K562 (cell line): Measurements from ENCODE around the gene DUSP10. TPM values are rescaled to one million over a fixed set of nuclear protein-coding genes. Genes with fewer than 3 reads are reported as not detected.

Experiments used
- ATAC-seq: fragments of 200-7000 bp; cut with Tn5 transposase; 3 replicates; pipeline ENCODE4 v1.9.1; 2020; ENCODE audit warnings: moderate library complexity
- BruUV-seq: library from RNA; stranded (reverse); fragments of 400-500 nt; replicated peaks from 2 replicates; lab custom pipeline; 2021; lab: Mats Ljungman, UMichigan
- CTCF ChIA-PET: fragments of 300-600 bp; formaldehyde crosslinking; extraction: SDS; loops from one replicate; lab custom pipeline; 2021; ENCODE audit warnings: low intra/inter-chr PET ratio; lab: Yijun Ruan, JAX
- POLR2A ChIA-PET: fragments of 300-600, 350-650 bp; sonication (Branson Sonifier 250); formaldehyde crosslinking; extraction: SDS; loops from one replicate; lab custom pipeline; 2021; ENCODE audit warnings: antibody characterized with exemption, inconsistent platforms; lab: Yijun Ruan, JAX
- DNase-seq, 4 experiments: peaks; one replicate each; pipeline versions ENCODE4 v3.0.0 to v3.0.0-alpha.2; 2011 to 2018; ENCODE audit warnings: low spot score in 3 of 4, mixed read lengths in 3 of 4; ENCODE audit errors: extremely low read depth in 1 of 4
- FAIRE-seq: peaks from 2 replicates; lab custom pipeline; 2011; peaks lifted over from hg19 to GRCh38; lab: Jason Lieb, UNC
- H2AFZ ChIP-seq: 2 replicates; pipeline ENCODE4 v1.6.0; 2011; ENCODE audit warnings: low read depth, low read length, control low read depth, inconsistent platforms
- H3K27ac ChIP-seq: fragments of 200-600 bp; 3 replicates; pipeline ENCODE4 v1.8.0; 2011; ENCODE audit warnings: low read depth, mild to moderate bottlenecking, control low read depth, inconsistent platforms, low read length, moderate library complexity, mixed read lengths; ENCODE audit errors: extremely low read depth
- H3K27me3 ChIP-seq, 2 experiments: fragments of 300-600 bp in 1 of 2; 2 replicates in 1 of 2; 3 replicates in 1 of 2; pipeline versions ENCODE4 v1.6.0 to v1.8.0; 2011; ENCODE audit warnings: inconsistent platforms in 2 of 2, low read length in 2 of 2, mild to moderate bottlenecking in 1 of 2, mixed read lengths in 1 of 2, moderate library complexity in 1 of 2; ENCODE audit not compliant: control insufficient read depth in 2 of 2, insufficient read depth in 2 of 2
- H3K36me3 ChIP-seq: fragments of 300-600 bp; 3 replicates; pipeline ENCODE4 v1.8.0; 2011; ENCODE audit warnings: mild to moderate bottlenecking, low read length, inconsistent platforms; ENCODE audit not compliant: control insufficient read depth, insufficient read depth
- H3K4me1 ChIP-seq, 2 experiments: fragments of 200-600 bp in 1 of 2; replicated peaks in 1 of 2; 2 replicates in 1 of 2; 3 replicates in 1 of 2; pipeline versions ENCODE4 v1.5.1 to v1.8.0; 2011; ENCODE audit warnings: inconsistent platforms in 2 of 2, low read length in 2 of 2, mild to moderate bottlenecking in 1 of 2, mixed read lengths in 1 of 2, moderate library complexity in 1 of 2; ENCODE audit not compliant: control insufficient read depth in 2 of 2, insufficient read depth in 2 of 2
- H3K4me2 ChIP-seq: 2 replicates; pipeline ENCODE4 v1.6.1; 2011; ENCODE audit warnings: low read length, control low read depth, inconsistent platforms, mixed read lengths; ENCODE audit not compliant: insufficient read depth
- H3K4me3 ChIP-seq: fragments of 200-600 bp; sonication (generic), shearing (Covaris generic); 2 replicates; pipeline ENCODE4 v1.5.1; 2016; ENCODE audit warnings: control low read depth, inconsistent platforms
- H3K79me2 ChIP-seq: fragments of 200-600 bp; 3 replicates; pipeline ENCODE4 v1.8.0; 2011; ENCODE audit warnings: low read length, inconsistent platforms; ENCODE audit not compliant: control insufficient read depth, insufficient read depth
- H3K9ac ChIP-seq, 2 experiments: 2 replicates each; pipeline versions ENCODE4 v1.6.0 to v1.6.1; 2011; ENCODE audit warnings: low read depth in 2 of 2, low read length in 2 of 2, control low read depth in 1 of 2, inconsistent platforms in 1 of 2, mild to moderate bottlenecking in 1 of 2, mixed read lengths in 1 of 2; ENCODE audit not compliant: insufficient read depth in 1 of 2
- H3K9me1 ChIP-seq: one replicate; pipeline ENCODE4 v1.6.0; 2011; ENCODE audit warnings: inconsistent platforms, mild to moderate bottlenecking, low read length, moderate library complexity; ENCODE audit not compliant: control insufficient read depth, insufficient read depth
- H3K9me3 ChIP-seq: replicated peaks from 2 replicates; pipeline ENCODE4 v1.5.1; 2011; ENCODE audit warnings: low read depth, low read length, inconsistent platforms; ENCODE audit not compliant: control insufficient read depth, insufficient read depth
- H4K20me1 ChIP-seq: replicated peaks from 2 replicates; pipeline ENCODE4 v1.6.1; 2011; ENCODE audit warnings: low read length, inconsistent platforms, mixed read lengths; ENCODE audit not compliant: control insufficient read depth, insufficient read depth
- ARNT ChIP-seq, 2 experiments: fragments of 450-650 bp; IDR thresholded peaks; 2 replicates each; pipeline ENCODE4 v1.6.1; 2016; ENCODE audit warnings: mild to moderate bottlenecking in 1 of 2
- ATF3 ChIP-seq, 2 experiments: fragments of 450-650 bp in 1 of 2; sonication (generic) in 1 of 2; formaldehyde crosslinking in 1 of 2; IDR thresholded peaks in 1 of 2; conservative IDR thresholded peaks in 1 of 2; 2 replicates each; pipeline versions ENCODE4 v1.6.1 to v1.8.1; 2016 to 2023; ENCODE audit warnings: mild to moderate bottlenecking in 2 of 2, moderate library complexity in 2 of 2, inconsistent platforms in 1 of 2, missing genetic modification reagents in 1 of 2
- FOSL1 ChIP-seq: fragments of 200-800 bp; sonication (Bioruptor generic); conservative IDR thresholded peaks from 2 replicates; pipeline ENCODE4 v1.6.1; 2016; ENCODE audit warnings: missing genetic modification characterization, missing compliant biosample characterization
- HDAC6 ChIP-seq: IDR thresholded peaks from 2 replicates; pipeline ENCODE4 v1.6.1; 2012; ENCODE audit warnings: low read depth, mild to moderate bottlenecking, control low read depth, inconsistent platforms, low read length, moderate library complexity
- MBD1 ChIP-seq: fragments of 250-450 bp; sonication (Bioruptor Pico); IDR thresholded peaks from 2 replicates; pipeline ENCODE4 v1.8.0; 2022; ENCODE audit warnings: inconsistent platforms
- MEIS2 ChIP-seq: fragments of 450-650 bp; IDR thresholded peaks from 2 replicates; pipeline ENCODE4 v1.6.1; 2014; ENCODE audit warnings: mild to moderate bottlenecking; ENCODE audit not compliant: partially characterized antibody
- POLR2H ChIP-seq: IDR thresholded peaks from 2 replicates; pipeline ENCODE4 v1.6.1; 2016; ENCODE audit warnings: missing genetic modification characterization, low read depth, mild to moderate bottlenecking, control low read depth, missing compliant biosample characterization, moderate library complexity
- RBM14 ChIP-seq: fragments of 200-400 bp; formaldehyde crosslinking; IDR thresholded peaks from 2 replicates; pipeline ENCODE4 v1.6.1; 2018; ENCODE audit warnings: low read depth, mild to moderate bottlenecking, low read length, moderate library complexity, borderline replicate concordance; ENCODE audit not compliant: insufficient read depth
- RFX5 ChIP-seq: IDR thresholded peaks from 2 replicates; pipeline ENCODE4 v1.6.1; 2011; ENCODE audit warnings: low read depth, mild to moderate bottlenecking, improper control_type of control experiment, low read length
- TGIF2 ChIP-seq: sonication (generic); formaldehyde crosslinking; IDR thresholded peaks from 2 replicates; pipeline ENCODE4 v1.8.1; 2022; ENCODE audit warnings: mild to moderate bottlenecking, missing genetic modification reagents, moderate library complexity
- ZKSCAN3 ChIP-seq: fragments of 250-450 bp; sonication (Bioruptor Pico); IDR thresholded peaks from 2 replicates; pipeline ENCODE4 v1.4.0; 2020
- ZNF384 ChIP-seq: IDR thresholded peaks from 2 replicates; pipeline ENCODE4 v1.6.1; 2012; ENCODE audit warnings: low read depth, low read length, improper control_type of control experiment
- WGBS: fragments of 100-300 bp; shearing (Covaris generic); methylation state at CpG from one replicate; pipeline ENCODE4 v1.1.6; 2016; ENCODE audit warnings: low coverage, mixed read lengths; ENCODE audit not compliant: insufficient coverage; ENCODE audit errors: missing lambda C conversion rate; 5-methylcytosine and 5-hydroxymethylcytosine counted together
- in situ Hi-C: fragments of 300-500 bp; cut with MboI; formaldehyde crosslinking; loops from 4 replicates; pipeline ENCODE4 v1.15.0; 2018; ENCODE audit warnings: inconsistent platforms, mixed read lengths
- intact Hi-C: fragments of 100-400 bp; cut with micrococcal nuclease; formaldehyde crosslinking; loops from 2 replicates; pipeline ENCODE4 v1.14.2; 2022
- polyA plus RNA-seq, 8 experiments: library from polyadenylated mRNA; depleted of rRNA in 4 of 8; stranded (reverse) in 5 of 8; unstranded in 3 of 8; fragments of >200 nt; fragmentation: Nextera tagmentation in 2 of 8; fragmentation: Illumina TruSeq in 1 of 8; extraction: Ambion mirVana in 2 of 8; extraction: Trizol in 1 of 8; gene quantifications; 2 replicates each; pipeline versions ENCODE4 v1.2.1 to v1.2.3, GENCODE V29; 2011 to 2014; ENCODE audit warnings: inconsistent platforms in 1 of 8, missing spikeins in 1 of 8
- total RNA-seq, 7 experiments: library from RNA; depleted of rRNA in 6 of 7; stranded (reverse); fragments of >200 nt in 6 of 7; fragmentation: Illumina TruSeq in 2 of 7; extraction: Trizol in 2 of 7; gene quantifications; 2 replicates each; pipeline versions ENCODE4 v1.2.1 to v1.2.3, GENCODE V29; 2011 to 2021; ENCODE audit warnings: low replicate concordance in 1 of 7

The DUSP10 gene
- total and polyA plus RNA-seq, 9 of the 15 experiments (the other 6 are each of a cell fraction or from before 2014, with no cell fraction given) = 1.7 to 8.3 (median 6.1) TPM

DNA sequence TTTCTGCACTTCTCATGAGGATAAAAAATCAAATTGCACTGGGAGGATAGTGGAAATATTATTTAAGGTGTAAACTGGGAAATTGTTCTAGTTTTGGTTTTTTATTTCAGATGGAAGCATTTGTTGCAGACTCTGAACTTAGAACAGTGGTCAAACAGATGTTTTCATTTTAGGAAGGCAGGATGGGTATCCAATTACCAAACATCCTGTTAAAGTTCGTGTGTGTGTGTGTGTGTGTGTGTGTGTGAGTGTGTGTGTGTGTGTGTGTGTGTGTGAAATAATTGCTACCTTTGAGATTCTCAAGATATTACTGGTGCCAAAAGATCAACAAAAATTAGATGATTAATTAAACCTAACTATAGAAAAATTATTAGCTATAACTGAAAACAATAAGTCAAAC, 24.3 kb upstream of the DUSP10 start (continued):
- no peak for TF ChIP-seq ZKSCAN3 (CRISPR knock-in tag)
- no peak for TF ChIP-seq MBD1 (CRISPR knock-in tag)
- TF ChIP-seq HDAC6 = no peak
- TF ChIP-seq ARNT (IDR thresholded peaks at IDR 0.05) = no peak
- TF ChIP-seq RFX5 = no peak

DNA sequence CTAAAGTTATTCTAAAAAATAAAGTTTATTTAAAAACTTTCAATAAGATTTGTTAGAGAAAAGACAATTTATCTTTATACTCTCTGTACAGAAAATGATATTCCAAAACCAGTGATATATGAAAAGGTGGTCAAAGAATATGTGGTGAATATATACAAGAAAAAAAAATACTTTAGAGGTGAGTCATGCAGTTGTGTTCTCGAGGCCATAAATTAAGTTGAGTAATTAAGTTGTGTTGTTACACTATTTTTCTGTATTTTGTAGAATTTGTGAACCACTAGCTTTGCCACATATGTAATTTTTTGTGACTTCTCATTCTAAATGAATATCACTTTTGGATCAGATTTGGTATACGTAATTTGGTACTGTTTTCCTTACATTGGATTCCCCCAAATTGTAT, 23.6 kb upstream of the DUSP10 start:
- ChIA-PET CTCF (no interaction called here), POLR2A (no interaction called here)
- Histone ChIP-seq H4K20me1 (no peaks in the 10 kb centered on the region), H2AFZ (no peak overlapping the region), H3K9me3 (no peaks in the 10 kb centered on the region), H3K9me1 (no peaks in the 10 kb centered on the region), H3K36me3 (no peaks in the 10 kb centered on the region), H3K4me3 (no peak overlapping the region), H3K79me2 (no peaks in the 10 kb centered on the region), H3K4me2 (no peak overlapping the region), H3K4me1 (peaks cover 2 to 22% of the 10 kb centered on the region in 2 experiments; a peak in 4 of 5 replicates), H3K27me3 (no peaks in the 10 kb centered on the region), H3K9ac (no peak overlapping the region), H3K27ac (no peak overlapping the region)
- in situ Hi-C loops (no loop called here), intact Hi-C loops (no loop called here)
- FAIRE-seq (no peak), ATAC-seq (no peak), DNase-seq (no peak)
- TF ChIP-seq ATF3 (IDR thresholded peaks at IDR 0.05) (peak; percentile 48; the same call in 1 of the 2 replicates), ATF3 (CRISPR knock-in tag; conservative IDR thresholded peaks at IDR 0.05) (no peak), ZNF384 (no peak), FOSL1 (peak; percentile 59; the same call in 1 of the 2 replicates), POLR2H (tag) (0 out of 2 replicates have a peak, but pooled peaks have one; percentile 6), MEIS2 (peak; percentile 53), TGIF2 (CRISPR knock-in tag) (no peak), RBM14 (no peak)
- WGBS = 3% methylated on average over 2 of the region's 2 CpGs
- BruUV-seq = no TSS peak
